C4-2B (cell line): ENCODE results near the gene TNRC6B.

Source experiments
- CTCF ChIP-seq: fragments of 450-650 bp; conservative IDR thresholded peaks from 2 replicates; pipeline ENCODE4 v1.5.1; 2017; ENCODE audit warnings: mild to moderate bottlenecking
- ZFX ChIP-seq: fragments of 450-650 bp; IDR thresholded peaks from 2 replicates; pipeline ENCODE4 v1.6.1; 2017

DNA sequence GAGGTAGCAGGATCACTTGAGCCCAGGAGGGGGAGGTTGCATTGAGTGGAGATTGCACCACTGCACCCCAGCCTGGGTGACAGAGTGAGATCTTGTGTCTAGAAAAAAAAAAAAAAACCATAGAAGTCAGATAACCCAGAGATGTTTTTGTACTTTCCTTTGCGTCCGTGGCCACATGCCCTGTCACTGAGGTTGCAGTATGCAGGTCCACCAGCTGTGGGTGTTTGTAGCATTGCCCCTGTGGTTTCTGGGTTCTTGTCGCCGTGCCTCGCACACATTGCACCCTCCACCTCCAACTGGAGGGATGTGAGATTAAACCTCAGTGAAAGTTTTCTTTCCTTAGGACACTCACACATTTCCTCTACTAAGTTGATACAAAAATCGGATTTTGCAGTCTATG lies 70.3 kb downstream of the TNRC6B start:
- TF ChIP-seq CTCF (no peak), ZFX (no peak)
